ENCODE measurements around the gene SMG7. TPM values are rescaled to one million over a fixed set of nuclear protein-coding genes. Genes with fewer than 3 reads are reported as not detected.
"Not testable (repeated sequence)": the region's sequence is repeated elsewhere in the genome, so short reads cannot be mapped to it uniquely, and the experiment has no call there.

SMG7 gene
- 30.7 TPM for polyA plus RNA-seq (2013, experiment 1 of 2; ENCODE audit: insufficient read length)
- 33.9 TPM for polyA plus RNA-seq (2013, experiment 2 of 2; ENCODE audit: insufficient read length)

- DNase-seq: no peak
Measured at GRCh38 chr1:183472488-183473216, at the start of gene SMG7. SMG7 (plus strand) TSS chr1:183472499; CDS start chr1:183472621, 122 bp downstream.

GRCh38 chr1:183423541-183423940 is 48.8 kb upstream of the SMG7 start:
- DNase-seq: no peak

- DNase-seq: no peak
Measured at GRCh38 chr1:183424691-183425090, 47.6 kb upstream of the SMG7 start.

GRCh38 chr1:183427591-183427990 is 44.7 kb upstream of the SMG7 start:
- not testable (repeated sequence) for DNase-seq

GRCh38 chr1:183431840-183432547 is 40.3 kb upstream of the SMG7 start:
- no peak for DNase-seq

GRCh38 chr1:183432548-183432875 is 39.8 kb upstream of the SMG7 start:
- DNase-seq: no peak

- DNase-seq: no peak
Measured at GRCh38 chr1:183433703-183434102, 38.6 kb upstream of the SMG7 start.

GRCh38 chr1:183435497-183435896 is 36.8 kb upstream of the SMG7 start:
- no peak for DNase-seq

- no peak for DNase-seq
Measured at GRCh38 chr1:183438060-183438459, 34.2 kb upstream of the SMG7 start.

GRCh38 chr1:183443011-183443410 is 29.3 kb upstream of the SMG7 start:
- no peak for DNase-seq

- DNase-seq: no peak
Measured at GRCh38 chr1:183443466-183443865, 28.8 kb upstream of the SMG7 start.

- DNase-seq: peak; percentile 15
Measured at GRCh38 chr1:183444243-183444642, 28.1 kb upstream of the SMG7 start.

GRCh38 chr1:183449223-183449770 is 23.0 kb upstream of the SMG7 start:
- no peak for DNase-seq

- DNase-seq: no peak
Measured at GRCh38 chr1:183450093-183450492, 22.2 kb upstream of the SMG7 start.

- peak; percentile 12 for DNase-seq
Measured at GRCh38 chr1:183454377-183454776, 17.9 kb upstream of the SMG7 start.

- no peak for DNase-seq
Measured at GRCh38 chr1:183456826-183457225, 15.5 kb upstream of the SMG7 start.

- DNase-seq: no peak
Measured at GRCh38 chr1:183457449-183457848, 14.8 kb upstream of the SMG7 start.

- DNase-seq: no peak
Measured at GRCh38 chr1:183460596-183460995, 11.7 kb upstream of the SMG7 start.

- DNase-seq: peak; percentile 15
Measured at GRCh38 chr1:183461350-183461749, 10.9 kb upstream of the SMG7 start.

- no peak for DNase-seq
Measured at GRCh38 chr1:183463566-183463965, 8.7 kb upstream of the SMG7 start.

- DNase-seq: no peak
Measured at GRCh38 chr1:183466781-183467180, 5.5 kb upstream of the SMG7 start.

GRCh38 chr1:183467687-183468086 is 4.6 kb upstream of the SMG7 start:
- no peak for DNase-seq

GRCh38 chr1:183470147-183470960 is 1.9 kb upstream of the SMG7 start:
- peak; percentile 73 for DNase-seq

Measured in fibroblast of skin of scalp (primary cell).